Neural progenitor cell (in vitro differentiated cells): ENCODE results near the gene CDKN2A. TPM values are rescaled to one million over a fixed set of nuclear protein-coding genes. Genes with fewer than 3 reads are reported as not detected.

Experiments used
- DNase-seq: peaks from one replicate; pipeline ENCODE4 v3.0.0-alpha.2; 2016; ENCODE audit warnings: low spot score
- H2AFZ ChIP-seq: fragments of 200-600 bp; sonication (generic); replicated peaks from 2 replicates; pipeline ENCODE4 v1.6.1; 2016; ENCODE audit warnings: antibody characterized with exemption
- H3F3A ChIP-seq: fragments of 200-600 bp; sonication (generic); 2 replicates; pipeline ENCODE4 v1.6.1; 2016; ENCODE audit warnings: antibody characterized with exemption, low read depth
- H3K27ac ChIP-seq: fragments of 200-600 bp; sonication (generic); 2 replicates; pipeline ENCODE4 v1.5.1; 2016; ENCODE audit warnings: mild to moderate bottlenecking
- H3K27me3 ChIP-seq: fragments of 200-600 bp; sonication (generic); 2 replicates; pipeline ENCODE4 v1.6.1; 2016; ENCODE audit warnings: mild to moderate bottlenecking, moderate library complexity
- H3K36me3 ChIP-seq: fragments of 200-600 bp; sonication (generic); 2 replicates; pipeline ENCODE4 v1.5.1; 2016
- H3K4me1 ChIP-seq: fragments of 200-600 bp; sonication (generic); 2 replicates; pipeline ENCODE4 v1.6.1; 2016; ENCODE audit warnings: mixed run types
- H3K4me2 ChIP-seq: fragments of 200-600 bp; sonication (generic); 2 replicates; pipeline ENCODE4 v1.6.1; 2016
- H3K4me3 ChIP-seq: fragments of 200-600 bp; sonication (generic); 2 replicates; pipeline ENCODE4 v1.5.1; 2016
- H3K79me2 ChIP-seq: fragments of 200-600 bp; sonication (generic); 2 replicates; pipeline ENCODE4 v1.6.1; 2016; ENCODE audit warnings: low read depth
- H3K9ac ChIP-seq: fragments of 200-600 bp; sonication (generic); 2 replicates; pipeline ENCODE4 v1.6.1; 2016
- H3K9me3 ChIP-seq: fragments of 200-600 bp; sonication (generic); 2 replicates; pipeline ENCODE4 v1.5.1; 2016; ENCODE audit warnings: low read depth
- H4K20me1 ChIP-seq: fragments of 200-600 bp; sonication (generic); 2 replicates; pipeline ENCODE4 v1.6.1; 2016; ENCODE audit warnings: low read depth
- H3K27ac Mint-ChIP-seq: 3 replicates; pipeline ENCODE4 v1.8.0; 2021; ENCODE audit warnings: mixed read lengths
- H3K27me3 Mint-ChIP-seq: 2 replicates; pipeline ENCODE4 v1.8.0; 2022; ENCODE audit warnings: low read depth, mild to moderate bottlenecking, inconsistent platforms, moderate library complexity, mixed read lengths; ENCODE audit not compliant: insufficient read depth
- H3K36me3 Mint-ChIP-seq: 3 replicates; pipeline ENCODE4 v1.8.0; 2021; ENCODE audit warnings: mixed read lengths
- H3K4me1 Mint-ChIP-seq: 3 replicates; pipeline ENCODE4 v1.8.0; 2021; ENCODE audit warnings: mixed read lengths
- H3K4me3 Mint-ChIP-seq: 3 replicates; pipeline ENCODE4 v1.8.0; 2021; ENCODE audit warnings: mild to moderate bottlenecking, moderate library complexity, mixed read lengths
- H3K9me3 Mint-ChIP-seq: 3 replicates; pipeline ENCODE4 v1.8.0; 2020; ENCODE audit warnings: mixed read lengths
- CTCF ChIP-seq: fragments of 200-600 bp; sonication (generic); IDR thresholded peaks from 2 replicates; pipeline ENCODE4 v1.5.1; 2017; ENCODE audit warnings: antibody characterized with exemption, mild to moderate bottlenecking
- EZH2 ChIP-seq: fragments of 200-600 bp; sonication (generic); IDR thresholded peaks from 2 replicates; pipeline ENCODE4 v1.6.1; 2017; ENCODE audit warnings: antibody characterized with exemption, mild to moderate bottlenecking, moderate library complexity
- EZH2phosphoT487 ChIP-seq: fragments of 200-600 bp; sonication (generic); IDR thresholded peaks from 2 replicates; pipeline ENCODE4 v1.6.1; 2017; ENCODE audit warnings: antibody characterized with exemption
- total RNA-seq: library from RNA; depleted of rRNA; stranded (reverse); fragments of >200 nt; gene quantifications from 2 replicates; pipeline ENCODE4 v1.2.3, GENCODE V29; 2015; ENCODE audit warnings: low replicate concordance

The CDKN2A gene
- total RNA-seq, 1 donor from 2014 or later, result not detected

GRCh38 chr9:21936161-21936560 lies 58.0 kb downstream of the CDKN2A start:
- DNase-seq, result no peak
- H3K36me3 ChIP-seq, result no peaks in the 10 kb centered on the region
- H3K36me3 Mint-ChIP-seq, result peaks cover 6% of the 10 kb centered on the region
- H3K27me3 Mint-ChIP-seq, result no peaks in the 10 kb centered on the region
- H2AFZ ChIP-seq, result no peak overlapping the region
- H4K20me1 ChIP-seq, result no peaks in the 10 kb centered on the region
- no peak overlapping the region for H3K27ac Mint-ChIP-seq
- TF ChIP-seq CTCF (no peak), EZH2 (no peak), EZH2phosphoT487 (no peak)
- H3K9me3 Mint-ChIP-seq, result no peaks in the 10 kb centered on the region
- no peak overlapping the region for H3K4me2 ChIP-seq
- H3K4me1 ChIP-seq, result peaks cover 15% of the 10 kb centered on the region
- H3K9ac ChIP-seq, result no peak overlapping the region
- no peaks in the 10 kb centered on the region for H3K27me3 ChIP-seq
- no peaks in the 10 kb centered on the region for H3F3A ChIP-seq
- no peak overlapping the region for H3K4me3 Mint-ChIP-seq
- no peak overlapping the region for H3K27ac ChIP-seq
- no peaks in the 10 kb centered on the region for H3K79me2 ChIP-seq
- no peaks in the 10 kb centered on the region for H3K4me1 Mint-ChIP-seq
- H3K4me3 ChIP-seq, result no peak overlapping the region
- H3K9me3 ChIP-seq, result no peaks in the 10 kb centered on the region

GRCh38 chr9:21935631-21936030 lies 58.6 kb downstream of the CDKN2A start:
- no peak overlapping the region for H3K27ac Mint-ChIP-seq

GRCh38 chr9:21933865-21934264 lies 60.3 kb downstream of the CDKN2A start:
- no peak for DNase-seq

More at GRCh38 chr9:21935631-21936030, 58.6 kb downstream of the CDKN2A start:
- Mint-ChIP-seq H3K4me3 (no peak overlapping the region), H3K4me1 (no peaks in the 10 kb centered on the region), H3K27me3 (peaks cover 2% of the 10 kb centered on the region), H3K36me3 (peaks cover 10% of the 10 kb centered on the region), H3K9me3 (no peaks in the 10 kb centered on the region)
- H3F3A ChIP-seq, result no peaks in the 10 kb centered on the region
- H3K9ac ChIP-seq, result no peak overlapping the region
- no peak overlapping the region for H3K4me3 ChIP-seq
- no peaks in the 10 kb centered on the region for H4K20me1 ChIP-seq
- TF ChIP-seq CTCF, result no peak
- no peak for TF ChIP-seq EZH2phosphoT487
- no peak for TF ChIP-seq EZH2
- no peaks in the 10 kb centered on the region for H3K27me3 ChIP-seq
- no peak for DNase-seq
- H2AFZ ChIP-seq, result no peak overlapping the region
- H3K79me2 ChIP-seq, result no peaks in the 10 kb centered on the region
- H3K36me3 ChIP-seq, result no peaks in the 10 kb centered on the region
- H3K27ac ChIP-seq, result no peak overlapping the region
- H3K9me3 ChIP-seq, result no peaks in the 10 kb centered on the region
- H3K4me2 ChIP-seq, result no peak overlapping the region
- peaks cover 15% of the 10 kb centered on the region for H3K4me1 ChIP-seq

More at GRCh38 chr9:21933865-21934264, 60.3 kb downstream of the CDKN2A start:
- Histone ChIP-seq H3K79me2 (no peaks in the 10 kb centered on the region), H3K36me3 (no peaks in the 10 kb centered on the region), H3K4me3 (no peak overlapping the region), H3K4me2 (no peak overlapping the region), H2AFZ (no peak overlapping the region), H3K9me3 (no peaks in the 10 kb centered on the region), H3F3A (no peaks in the 10 kb centered on the region), H3K9ac (no peak overlapping the region), H4K20me1 (no peaks in the 10 kb centered on the region), H3K4me1 (peaks cover 15% of the 10 kb centered on the region), H3K27me3 (no peaks in the 10 kb centered on the region), H3K27ac (no peak overlapping the region)
- Mint-ChIP-seq H3K27me3 (peaks cover 2% of the 10 kb centered on the region), H3K36me3 (peaks cover 10% of the 10 kb centered on the region), H3K27ac (no peak overlapping the region), H3K4me1 (no peaks in the 10 kb centered on the region), H3K9me3 (no peaks in the 10 kb centered on the region), H3K4me3 (no peak overlapping the region)
- TF ChIP-seq EZH2, result no peak
- no peak for TF ChIP-seq EZH2phosphoT487
- TF ChIP-seq CTCF, result no peak
